Right renal cortex interstitium (tissue), 3 donors: Measurements from ENCODE around the gene NAPG. TPM values are rescaled to one million over a fixed set of nuclear protein-coding genes. Genes with fewer than 3 reads are reported as not detected.
"Not testable (repeated sequence)": the region's sequence is repeated elsewhere in the genome, so short reads cannot be mapped to it uniquely, and the experiment has no call there.

ENCODE experiments used
- DNase-seq, 3 donors: peaks; one replicate each; pipeline ENCODE4 v3.0.0-alpha.2; 2013; ENCODE audit warnings: low read depth in 3 of 3, low spot score in 2 of 3
- polyA plus RNA-seq, 3 donors: library from polyadenylated mRNA; unstranded; fragments of 120-200 nt; gene quantifications; one replicate each; pipeline ENCODE4 v1.2.1, GENCODE V29; 2013; ENCODE audit not compliant: insufficient read length in 3 of 3

The NAPG gene
- polyA plus RNA-seq, 3 donors, result 18.8 to 20.8 (median 19.1) TPM

- no peak for DNase-seq
Observed at GRCh38 chr18:10511236-10511635, 14.6 kb upstream of the NAPG start.

DNA sequence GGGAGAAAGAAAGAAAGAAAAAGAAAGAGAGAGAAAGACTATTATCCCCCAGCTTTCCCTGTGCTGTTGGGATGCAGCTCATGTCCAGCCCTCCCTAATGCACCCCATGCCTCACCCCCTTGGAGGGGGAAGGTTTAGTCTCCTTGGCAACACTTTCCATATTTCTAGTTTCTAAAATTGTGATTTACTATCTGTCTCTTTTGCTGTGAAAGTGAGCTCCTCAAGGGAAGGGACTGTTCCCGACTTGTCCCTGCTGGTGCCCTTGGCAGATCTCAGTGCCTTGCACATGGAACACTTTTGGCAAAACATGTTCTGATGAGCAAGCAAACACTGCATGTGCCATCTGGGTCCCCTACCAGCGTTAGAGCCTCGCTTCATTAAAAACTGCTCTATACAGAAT lies 11.7 kb upstream of the NAPG start:
- no peak for DNase-seq

GRCh38 chr18:10514601-10515000 lies 11.2 kb upstream of the NAPG start:
- DNase-seq, result no peak

DNA sequence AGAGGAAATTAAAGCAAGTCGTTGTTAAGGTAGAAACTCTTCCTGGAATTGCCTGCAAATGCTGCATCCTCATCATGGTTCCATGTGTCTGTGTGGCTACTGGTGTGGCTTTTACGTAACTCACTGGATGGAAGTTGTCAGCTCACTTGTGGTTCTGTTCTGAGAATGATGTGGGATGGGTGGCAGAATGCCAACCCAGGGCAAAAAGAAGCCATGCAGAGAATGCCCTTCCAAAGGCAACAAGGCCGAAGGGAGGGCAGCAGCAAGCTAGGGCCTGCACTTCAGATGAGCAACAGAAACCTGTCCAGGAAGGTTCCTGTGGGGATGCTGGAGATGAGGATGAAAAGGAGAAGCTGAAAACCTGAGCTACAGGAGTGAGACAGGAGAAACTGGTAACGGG lies 10.4 kb upstream of the NAPG start:
- no peak for DNase-seq

DNA sequence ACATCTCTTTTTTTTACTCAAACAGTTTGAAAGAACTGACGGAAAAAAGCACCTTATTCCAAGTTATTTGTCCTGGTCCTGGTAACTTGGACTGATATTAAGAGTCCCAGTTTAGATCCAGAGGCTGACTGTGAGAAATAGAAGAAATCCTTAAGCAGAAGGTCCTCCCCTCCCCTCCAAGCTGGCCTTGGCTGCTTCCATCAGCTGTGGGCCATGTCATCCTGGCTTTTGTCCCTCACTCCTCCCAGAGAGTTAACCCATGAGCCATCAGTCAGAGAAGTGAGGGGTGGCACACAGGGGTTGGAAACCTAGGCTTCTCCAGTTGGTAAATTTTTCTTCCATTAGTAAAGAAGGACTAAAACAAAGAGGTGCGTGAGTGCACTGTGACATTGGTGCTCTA lies 9.7 kb upstream of the NAPG start:
- no peak for DNase-seq

- DNase-seq, result peak in 1 of 3 donors; percentile 56
Observed at GRCh38 chr18:10518595-10519255, 7.1 kb upstream of the NAPG start.

DNA sequence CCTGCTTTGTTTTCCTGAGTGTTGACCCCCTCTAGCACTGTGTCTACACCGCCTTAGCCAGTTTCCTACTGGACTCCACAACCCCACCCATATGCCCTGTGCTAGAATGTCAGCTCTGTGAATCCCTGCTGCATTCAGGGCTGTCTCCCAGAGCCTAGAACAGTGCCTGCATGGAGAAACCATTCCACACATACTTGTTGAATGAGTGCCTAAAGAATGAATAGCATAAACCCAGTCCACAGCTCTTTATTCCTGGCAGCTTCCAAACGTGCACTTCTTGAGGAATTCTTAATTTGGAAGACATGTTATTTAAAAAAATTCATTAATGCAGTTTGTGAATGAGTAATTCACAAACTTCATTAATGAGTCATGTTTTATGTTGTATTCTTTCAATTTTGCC lies 6.5 kb upstream of the NAPG start:
- DNase-seq, result no peak

DNA sequence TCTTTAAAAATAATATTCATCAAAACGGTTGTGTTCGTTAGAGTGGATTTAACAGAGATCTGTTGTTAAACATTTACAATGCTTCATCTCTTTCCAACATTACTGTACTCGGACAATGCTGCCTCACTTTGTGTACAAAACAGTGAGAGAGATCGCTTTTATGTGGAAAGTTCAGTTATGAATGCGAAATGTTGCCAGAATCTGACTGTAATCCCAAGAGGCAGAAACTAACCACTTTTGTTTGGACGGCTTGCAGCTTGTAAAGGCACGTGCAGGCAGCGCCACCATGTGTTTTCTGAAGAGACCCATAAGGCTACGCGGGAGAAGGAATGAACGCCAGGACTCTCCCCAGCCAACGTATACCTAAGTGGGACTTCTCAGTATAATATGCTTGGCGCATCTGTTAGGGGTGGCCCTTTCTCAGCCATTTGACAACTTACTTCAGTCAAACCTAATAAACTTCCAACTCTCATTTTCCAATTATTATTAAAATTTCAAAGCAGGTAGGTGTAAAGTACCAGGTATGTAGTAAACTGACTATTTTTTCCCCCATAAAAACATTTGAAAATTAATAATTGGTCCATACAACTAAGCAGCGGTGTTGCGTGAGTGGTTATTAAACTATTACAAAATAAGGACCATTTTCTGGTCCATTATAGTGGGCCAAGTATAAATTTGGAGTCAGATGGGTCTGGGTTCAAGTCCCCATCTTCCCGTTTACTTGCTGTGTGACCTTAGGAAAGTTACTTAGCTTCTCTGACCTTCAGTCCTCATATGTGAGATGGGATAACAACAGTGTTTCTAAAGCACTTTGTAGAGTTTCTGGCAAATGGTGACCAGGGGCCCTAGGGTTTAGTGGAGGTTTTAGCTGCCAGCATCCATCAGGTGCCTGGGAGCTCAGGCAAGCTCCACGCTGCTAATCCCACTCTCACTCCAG lies 5.6 kb upstream of the NAPG start:
- peak in 2 of 3 donors; percentile 70 to 79 for DNase-seq

GRCh38 chr18:10521566-10521965 lies 4.3 kb upstream of the NAPG start:
- no peak for DNase-seq

GRCh38 chr18:10522574-10522973 lies 3.3 kb upstream of the NAPG start:
- no peak for DNase-seq

GRCh38 chr18:10523544-10523943 lies 2.3 kb upstream of the NAPG start:
- DNase-seq, result no peak

GRCh38 chr18:10524507-10525370 lies 1.1 kb upstream of the NAPG start:
- no peak for DNase-seq

DNA sequence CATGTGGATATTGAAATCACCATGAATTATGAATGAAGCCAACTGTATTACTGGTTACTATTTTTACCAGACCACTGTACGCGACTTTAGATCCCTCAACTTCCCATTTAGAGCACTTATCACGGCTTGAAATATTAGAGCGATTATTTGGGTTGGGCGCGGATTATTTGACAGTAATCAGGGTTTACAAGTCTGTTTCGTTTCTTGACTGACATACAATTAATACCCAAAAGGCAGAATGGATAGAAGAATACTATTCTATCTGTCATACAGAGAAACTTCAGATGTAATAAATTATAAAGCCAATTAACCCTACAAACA lies 496 bp upstream of the NAPG start:
- DNase-seq, result no peak

DNA sequence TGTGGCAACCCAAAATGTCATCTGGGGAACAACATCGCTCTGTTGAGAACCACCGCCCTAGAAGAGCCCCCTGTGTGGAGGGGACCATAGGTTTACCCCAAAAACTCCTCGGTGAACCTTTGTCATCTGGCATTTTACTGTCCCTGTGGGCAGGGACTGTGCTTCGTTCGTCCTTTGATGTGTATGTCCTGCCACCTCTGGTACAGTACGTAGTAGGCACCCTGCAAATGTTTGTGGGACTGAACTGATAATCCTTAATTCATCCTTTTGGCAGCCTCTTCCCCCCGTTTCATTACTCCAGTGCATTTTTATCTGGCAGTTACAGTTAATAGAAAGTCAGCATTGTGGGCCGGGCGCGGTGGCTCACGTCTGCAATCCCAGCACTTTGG lies 728 bp downstream of the NAPG start:
- DNase-seq, result no peak

- no peak for DNase-seq
Observed at GRCh38 chr18:10528439-10528838, 2.6 kb downstream of the NAPG start.

GRCh38 chr18:10530002-10530401 lies 4.2 kb downstream of the NAPG start:
- no peak for DNase-seq

- no peak for DNase-seq
Observed at GRCh38 chr18:10530852-10531251, 5.0 kb downstream of the NAPG start.

GRCh38 chr18:10533111-10533510 lies 7.3 kb downstream of the NAPG start:
- DNase-seq, result no peak

DNA sequence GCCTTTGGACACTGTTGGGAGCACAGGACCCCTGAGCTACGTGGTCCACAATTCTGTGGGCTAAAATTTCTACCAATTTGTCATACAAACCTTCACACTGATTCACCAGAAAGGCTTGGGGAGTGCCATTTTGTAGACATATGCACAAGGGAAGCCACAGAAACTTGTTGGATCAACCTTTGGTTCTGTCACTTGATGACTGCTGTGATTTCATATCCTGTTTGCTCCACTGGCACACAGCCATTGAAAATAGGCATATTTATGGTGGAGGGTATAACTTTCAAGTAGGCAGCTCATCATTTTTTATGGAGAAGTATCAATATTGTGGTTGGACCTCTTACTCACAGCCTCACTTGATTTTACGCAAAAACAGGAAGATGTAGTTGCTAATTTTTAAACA lies 10.5 kb downstream of the NAPG start:
- no peak for DNase-seq

DNA sequence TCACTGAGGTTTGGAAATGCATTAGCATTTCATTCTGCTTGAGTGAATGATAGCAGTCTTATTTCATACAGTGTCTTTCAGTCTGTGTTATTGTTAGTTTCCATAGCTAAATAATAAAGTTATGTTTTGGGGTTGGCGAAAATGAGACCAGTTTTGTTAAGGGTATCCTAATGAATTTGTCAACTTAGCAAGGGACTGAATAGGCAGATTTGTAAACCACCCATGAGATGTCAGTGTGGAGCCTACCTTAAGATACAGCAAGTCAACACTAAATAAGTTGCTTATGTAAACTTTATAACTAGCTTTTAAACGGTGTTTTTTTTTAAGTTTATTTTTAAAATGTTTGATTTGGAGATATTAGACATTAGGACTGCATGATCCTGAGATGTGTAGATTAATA lies 11.9 kb downstream of the NAPG start:
- DNase-seq, result no peak

- DNase-seq, result not testable (repeated sequence)
Observed at GRCh38 chr18:10539124-10539523, 13.3 kb downstream of the NAPG start.
